Upper lobe of left lung (tissue), 4 donors: Measurements from ENCODE around the gene COX5A.

Source experiments
- CTCF ChIP-seq, 6 experiments: fragments of 450-650 bp in 4 of 6; fragments of 200-600 bp in 2 of 6; sonication (generic) in 2 of 6; IDR thresholded peaks; one replicate each; pipeline ENCODE4 v1.5.1; 2016 to 2019; ENCODE audit warnings: antibody characterized with exemption in 6 of 6
- EP300 ChIP-seq, 4 donors: sonication (generic); formaldehyde crosslinking; IDR thresholded peaks; one replicate each; pipeline ENCODE4 v1.5.1; 2017; ENCODE audit warnings: antibody characterized with exemption in 4 of 4, control low read depth in 2 of 4
- POLR2A ChIP-seq, 4 donors: fragments of 450-650 bp; IDR thresholded peaks; one replicate each; pipeline ENCODE4 v1.5.1; 2016 to 2017; ENCODE audit warnings: antibody characterized with exemption in 4 of 4, mild to moderate bottlenecking in 2 of 4
- POLR2AphosphoS5 ChIP-seq, 2 donors: sonication (generic); formaldehyde crosslinking; IDR thresholded peaks; one replicate each; pipeline ENCODE4 v1.5.1; 2017; ENCODE audit warnings: antibody characterized with exemption in 2 of 2

GRCh38 chr15:74962671-74963070 lies 24.8 kb upstream of the COX5A start:
- TF ChIP-seq CTCF (IDR thresholded peaks at IDR 0.05) (no peak), POLR2A (IDR thresholded peaks at IDR 0.05) (no peak), EP300 (IDR thresholded peaks at IDR 0.05) (no peak), POLR2AphosphoS5 (IDR thresholded peaks at IDR 0.05) (no peak)
